Right atrium auricular region (tissue), 2 donors: ENCODE data around the gene VWA1. TPM values are rescaled to one million over a fixed set of nuclear protein-coding genes. Genes with fewer than 3 reads are reported as not detected.
A peak's percentile ranks its signal among the peaks of the same experiment; 100 is the strongest.

Experiments
- DNase-seq: peaks from one replicate; pipeline ENCODE4 v3.0.0-alpha.2; 2019; ENCODE audit warnings: low spot score
- H3K27ac ChIP-seq, 2 donors: fragments of 200-600 bp; sonication (generic); 1 replicate in 1 of 2; 2 replicates in 1 of 2; pipeline ENCODE4 v1.5.1; 2016 to 2019
- H3K27me3 ChIP-seq, 2 donors: fragments of 200-600 bp; sonication (generic); one replicate each; pipeline versions ENCODE4 v1.5.1 to v1.6.0; 2017 to 2019
- H3K36me3 ChIP-seq: fragments of 200-600 bp; sonication (generic); one replicate; pipeline ENCODE4 v1.5.1; 2016
- H3K4me1 ChIP-seq, 2 donors: fragments of 200-600 bp; sonication (generic); one replicate each; pipeline versions ENCODE4 v1.5.1 to v1.6.0; 2017 to 2019
- H3K4me3 ChIP-seq, 2 donors: fragments of 200-600 bp; sonication (generic); 1 replicate in 1 of 2; 2 replicates in 1 of 2; pipeline ENCODE4 v1.5.1; 2017 to 2019; ENCODE audit warnings: mild to moderate bottlenecking in 1 of 2, moderate library complexity in 1 of 2
- H3K9me3 ChIP-seq, 2 donors: fragments of 200-600 bp; sonication (generic); one replicate each; pipeline ENCODE4 v1.5.1; 2019
- CTCF ChIP-seq, 2 donors: fragments of 200-600 bp; sonication (generic); IDR thresholded peaks; one replicate each; pipeline ENCODE4 v1.5.1; 2019; ENCODE audit warnings: antibody characterized with exemption in 2 of 2
- total RNA-seq, 2 donors: library from RNA; depleted of rRNA; stranded (reverse); fragments of >200 nt; gene quantifications; one replicate each; pipeline ENCODE4 v1.1.0, GENCODE V29; 2016

The VWA1 gene
- total RNA-seq, 2 donors from 2014 or later: 13.0 to 15.2 TPM

GRCh38 chr1:1432951-1433803, 2.3 kb upstream of the VWA1 start:
- Histone ChIP-seq H3K4me1 (peaks cover 0 to 82% of the 10 kb centered on the region in 2 donors), H3K27ac (peak overlapping the region; percentile 81 to 87), H3K36me3 (no peaks in the 10 kb centered on the region), H3K9me3 (no peaks in the 10 kb centered on the region), H3K4me3 (peak overlapping the region in 1 of 2 donors; percentile 15), H3K27me3 (no peaks in the 10 kb centered on the region)
- DNase-seq: peak; percentile 69
- TF ChIP-seq CTCF (IDR thresholded peaks at IDR 0.05): no peak

GRCh38 chr1:1433804-1434130, 1.7 kb upstream of the VWA1 start:
- DNase-seq: peak; percentile 71
- peak overlapping the region; percentile 81 to 87 for H3K27ac ChIP-seq
- TF ChIP-seq CTCF (IDR thresholded peaks at IDR 0.05): no peak
- H3K36me3 ChIP-seq: no peaks in the 10 kb centered on the region
- no peaks in the 10 kb centered on the region for H3K9me3 ChIP-seq
- no peaks in the 10 kb centered on the region for H3K27me3 ChIP-seq
- peak overlapping the region in 1 of 2 donors; percentile 56 for H3K4me3 ChIP-seq
- peaks cover 0 to 82% of the 10 kb centered on the region in 2 donors for H3K4me1 ChIP-seq

GRCh38 chr1:1434131-1434823, 1.2 kb upstream of the VWA1 start:
- no peak for TF ChIP-seq CTCF (IDR thresholded peaks at IDR 0.05)
- Histone ChIP-seq H3K27ac (peak overlapping the region; percentile 81 to 87), H3K27me3 (no peaks in the 10 kb centered on the region), H3K4me3 (peak overlapping the region in 1 of 2 donors; percentile 56), H3K9me3 (no peaks in the 10 kb centered on the region), H3K36me3 (no peaks in the 10 kb centered on the region), H3K4me1 (peaks cover 0 to 78% of the 10 kb centered on the region in 2 donors)
- peak; percentile 62 for DNase-seq

GRCh38 chr1:1434824-1435105, 725 bp upstream of the VWA1 start:
- Histone ChIP-seq H3K4me3 (peak overlapping the region; percentile 32 to 56), H3K27ac (peak overlapping the region; percentile 81 to 87), H3K9me3 (no peaks in the 10 kb centered on the region), H3K36me3 (no peaks in the 10 kb centered on the region), H3K27me3 (no peaks in the 10 kb centered on the region), H3K4me1 (peaks cover 0 to 73% of the 10 kb centered on the region in 2 donors)
- DNase-seq: no peak
- TF ChIP-seq CTCF (IDR thresholded peaks at IDR 0.05): no peak

GRCh38 chr1:1435911-1436629, 580 bp downstream of the VWA1 start:
- Histone ChIP-seq H3K4me3 (peak overlapping the region; percentile 32 to 56), H3K4me1 (peaks cover 0 to 69% of the 10 kb centered on the region in 2 donors), H3K27me3 (no peaks in the 10 kb centered on the region), H3K27ac (peak overlapping the region in 1 of 2 donors; percentile 46), H3K36me3 (no peaks in the 10 kb centered on the region), H3K9me3 (no peaks in the 10 kb centered on the region)
- no peak for DNase-seq
- TF ChIP-seq CTCF (IDR thresholded peaks at IDR 0.05): no peak
